SH-SY5Y (cell line): Measurements from ENCODE around the gene MED27.

ENCODE experiments used
- GATA2 ChIP-seq: IDR thresholded peaks from 2 replicates; pipeline ENCODE4 v1.6.1; 2011; ENCODE audit warnings: mild to moderate bottlenecking, low read depth, low read length
- GATA3 ChIP-seq: IDR thresholded peaks from 2 replicates; pipeline ENCODE4 v1.6.1; 2011; ENCODE audit warnings: low read depth, mild to moderate bottlenecking, low read length, moderate library complexity

DNA sequence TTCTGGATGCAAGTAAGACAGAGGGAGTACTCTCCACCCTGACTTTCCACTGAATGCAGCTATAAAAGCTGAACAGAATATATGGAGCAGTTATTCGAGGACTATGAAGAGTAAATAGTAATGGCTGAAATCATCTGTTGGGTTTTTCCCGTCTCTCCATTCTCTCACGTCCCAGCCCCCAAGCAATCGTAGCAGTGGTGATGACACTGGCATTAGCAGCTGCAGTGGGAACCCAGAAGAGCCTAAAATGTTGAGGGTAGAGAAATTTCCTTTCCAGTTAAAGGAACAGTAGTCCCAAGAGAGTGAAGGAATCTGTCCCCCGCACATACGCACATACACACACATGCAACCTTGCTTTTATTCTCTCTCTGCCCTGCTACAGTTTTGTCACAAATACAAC, 33.2 kb downstream of the MED27 start:
- TF ChIP-seq GATA3 (no peak), GATA2 (no peak)
